ENCODE data around the gene TNPO1. TPM values are rescaled to one million over a fixed set of nuclear protein-coding genes. Genes with fewer than 3 reads are reported as not detected.

The TNPO1 gene
- total and polyA plus RNA-seq, 9 of the 15 experiments (the other 6 are each of a cell fraction or from before 2014, with no cell fraction given) = 20.8 to 176 (median 97.9) TPM

GRCh38 chr5:72784129-72784528 is 32.3 kb upstream of the TNPO1 start:
- in situ Hi-C loops (cut with MboI) (no loop called here), intact Hi-C loops (cut with micrococcal nuclease) (no loop called here)
- H2AFZ ChIP-seq (ENCODE audit: low read depth, low read length) = no peak overlapping the region
- 0% methylated on average over 1 of the region's 1 CpG for WGBS (ENCODE audit: insufficient coverage, low coverage, missing lambda C conversion rate)
- no peaks in the 10 kb centered on the region for H4K20me1 ChIP-seq (replicated peaks; ENCODE audit: control insufficient read depth, insufficient read depth, low read length)
- BruUV-seq (replicated peaks) = no TSS peak
- H3K27me3 ChIP-seq (ENCODE audit: control insufficient read depth in 2 of 2, insufficient read depth in 2 of 2, low read length in 2 of 2) = peaks cover 0 to 1% of the 10 kb centered on the region in 2 experiments; a peak in 2 of 5 replicates
- DNase-seq (ENCODE audit: extremely low read depth in 1 of 4, low spot score in 3 of 4) = no peak
- no peaks in the 10 kb centered on the region for H3K9me3 ChIP-seq (replicated peaks; ENCODE audit: control insufficient read depth, insufficient read depth, low read depth, low read length)
- no peaks in the 10 kb centered on the region for H3K36me3 ChIP-seq (ENCODE audit: control insufficient read depth, insufficient read depth, low read length)
- ChIA-PET POLR2A (no interaction called here), CTCF (ENCODE audit: low intra/inter-chr PET ratio) (no interaction called here)
- no peaks in the 10 kb centered on the region for H3K9me1 ChIP-seq (ENCODE audit: control insufficient read depth, insufficient read depth, low read length)
- H3K4me3 ChIP-seq = no peak overlapping the region
- H3K4me2 ChIP-seq (ENCODE audit: insufficient read depth, low read length) = no peak overlapping the region
- H3K9ac ChIP-seq (ENCODE audit: insufficient read depth in 1 of 2, low read depth in 2 of 2, low read length in 2 of 2) = no peak overlapping the region
- no peak for FAIRE-seq
- H3K27ac ChIP-seq (ENCODE audit: extremely low read depth, low read depth, low read length) = no peak overlapping the region
- no peak for ATAC-seq
- no peaks in the 10 kb centered on the region for H3K4me1 ChIP-seq (replicated peaks in 1 of 2; ENCODE audit: control insufficient read depth in 2 of 2, insufficient read depth in 2 of 2, low read length in 2 of 2)
- no peaks in the 10 kb centered on the region for H3K79me2 ChIP-seq (ENCODE audit: control insufficient read depth, insufficient read depth, low read length)
- TF ChIP-seq CAMTA2 (CRISPR knock-in tag; conservative IDR thresholded peaks at IDR 0.05) (no peak), TFAP4 (CRISPR knock-in tag; IDR thresholded peaks at IDR 0.05; ENCODE audit: borderline replicate concordance) (no peak), MAFG (tag; conservative IDR thresholded peaks at IDR 0.05) (peak; percentile 88), C11orf30 (IDR thresholded peaks at IDR 0.05; ENCODE audit: low read depth) (peak; percentile 88), MAFF (IDR thresholded peaks at IDR 0.05; ENCODE audit: low read length) (peak; percentile 93), E2F8 (IDR thresholded peaks at IDR 0.05; ENCODE audit: low read depth, partially characterized antibody) (no peak), ZNF311 (CRISPR knock-in tag; IDR thresholded peaks at IDR 0.05) (no peak), MAFK (IDR thresholded peaks at IDR 0.05; ENCODE audit: low read length) (peak; percentile 95), TARDBP (IDR thresholded peaks at IDR 0.05) (no peak), CREBBP (IDR thresholded peaks at IDR 0.05; ENCODE audit: low read depth, low read length) (no peak), ZNF316 (IDR thresholded peaks at IDR 0.05) (peak; percentile 95), KLF6 (CRISPR knock-in tag; IDR thresholded peaks at IDR 0.05; ENCODE audit: borderline replicate concordance) (no peak), MCM7 (IDR thresholded peaks at IDR 0.05) (no peak), ZNF408 (CRISPR knock-in tag; IDR thresholded peaks at IDR 0.05; ENCODE audit: low read depth) (no peak), HEY1 (CRISPR knock-in tag; IDR thresholded peaks at IDR 0.05; ENCODE audit: borderline replicate concordance) (no peak), GATAD2B (IDR thresholded peaks at IDR 0.05; ENCODE audit: borderline replicate concordance) (no peak), ZNF518B (CRISPR knock-in tag; IDR thresholded peaks at IDR 0.05) (no peak), IRF2 (CRISPR knock-in tag; IDR thresholded peaks at IDR 0.05) (no peak), ZNF217 (CRISPR knock-in tag; IDR thresholded peaks at IDR 0.05) (no peak)
